Calu3 (cell line): Measurements from ENCODE around the gene RNASE11. TPM values are rescaled to one million over a fixed set of nuclear protein-coding genes. Genes with fewer than 3 reads are reported as not detected.

ENCODE experiments used
- BruUV-seq: library from RNA; stranded (reverse); fragments of 400-500 nt; replicated peaks from 2 replicates; lab custom pipeline; 2021; lab: Mats Ljungman, UMichigan
- CTCF ChIA-PET: fragments of 300-600 bp; sonication (Branson Sonifier 250); formaldehyde crosslinking; loops from one replicate; lab custom pipeline; 2022; ENCODE audit warnings: antibody characterized with exemption; lab: Charles Lee
- DNase-seq: peaks from one replicate; pipeline ENCODE4 v3.0.0; 2022
- H3K27ac Mint-ChIP-seq: one replicate; pipeline ENCODE4 v1.8.0; 2022; ENCODE audit warnings: mixed read lengths; ENCODE audit not compliant: unreplicated experiment
- H3K27me3 Mint-ChIP-seq: one replicate; pipeline ENCODE4 v1.8.0; 2022; ENCODE audit warnings: mixed read lengths; ENCODE audit not compliant: unreplicated experiment
- H3K36me3 Mint-ChIP-seq: one replicate; pipeline ENCODE4 v1.8.0; 2022; ENCODE audit warnings: mild to moderate bottlenecking, moderate library complexity, mixed read lengths; ENCODE audit not compliant: insufficient read depth, unreplicated experiment
- H3K4me1 Mint-ChIP-seq: one replicate; pipeline ENCODE4 v1.8.0; 2022; ENCODE audit warnings: mild to moderate bottlenecking, low read depth, mixed read lengths; ENCODE audit not compliant: unreplicated experiment
- H3K4me3 Mint-ChIP-seq: one replicate; pipeline ENCODE4 v1.8.0; 2022; ENCODE audit warnings: mild to moderate bottlenecking, low read depth, moderate library complexity, mixed read lengths; ENCODE audit not compliant: unreplicated experiment
- H3K9me3 Mint-ChIP-seq: one replicate; pipeline ENCODE4 v1.8.0; 2022; ENCODE audit warnings: low read depth, mixed read lengths; ENCODE audit not compliant: unreplicated experiment
- CTCF ChIP-seq: fragments of 200-600 bp; IDR thresholded peaks from one replicate; pipeline ENCODE4 v1.8.0; 2022; ENCODE audit warnings: antibody characterized with exemption; ENCODE audit not compliant: unreplicated experiment
- intact Hi-C: fragments of 100-400 bp; cut with micrococcal nuclease; formaldehyde crosslinking; loops from one replicate; pipeline ENCODE4 v1.10.0; 2022; ENCODE audit not compliant: unreplicated experiment
- total RNA-seq: library from RNA; stranded (reverse); gene quantifications from 2 replicates; pipeline ENCODE4 v1.2.3, GENCODE V29; 2022

RNASE11 gene
- total RNA-seq, 1 experiment from 2014 or later: not detected

GRCh38 chr14:20613094-20614037 lies 25.6 kb upstream of the RNASE11 start:
- no peaks in the 10 kb centered on the region for H3K9me3 Mint-ChIP-seq
- no peak overlapping the region for H3K4me3 Mint-ChIP-seq
- no peak overlapping the region for H3K27ac Mint-ChIP-seq
- no TSS peak for BruUV-seq
- CTCF ChIA-PET: interaction anchor here (0.5 to 1.7 kb wide), 10 partner anchors 17 to 272 kb away, joined by 3 to 12 read pairs (median 4); partner anchors contain the start of gene PIP4P1
- peak; percentile 72 for TF ChIP-seq CTCF
- intact Hi-C loops: loop anchor here (1.0 to 5.0 kb wide), 3 partner anchors 19 to 78 kb away; partner anchors contain the start of gene RNASE4
- no peaks in the 10 kb centered on the region for H3K36me3 Mint-ChIP-seq
- DNase-seq: peak; percentile 86
- no peaks in the 10 kb centered on the region for H3K27me3 Mint-ChIP-seq
- peaks cover 8% of the 10 kb centered on the region for H3K4me1 Mint-ChIP-seq

- no peaks in the 10 kb centered on the region for H3K4me1 Mint-ChIP-seq
- DNase-seq: no peak
- no peaks in the 10 kb centered on the region for H3K9me3 Mint-ChIP-seq
- no peak overlapping the region for H3K4me3 Mint-ChIP-seq
- CTCF ChIA-PET: interaction anchor here (1.5 to 1.7 kb wide), 2 partner anchors 71 to 271 kb away, joined by 4 to 12 read pairs; no protein-coding TSS in a partner anchor
- no peak for TF ChIP-seq CTCF
- H3K36me3 Mint-ChIP-seq: no peaks in the 10 kb centered on the region
- intact Hi-C loops: loop anchor here (5.0 kb wide), 1 partner anchor 70 kb away; the partner anchor contains the start of gene RNASE4
- no peaks in the 10 kb centered on the region for H3K27me3 Mint-ChIP-seq
- no peak overlapping the region for H3K27ac Mint-ChIP-seq
- no TSS peak for BruUV-seq
Observed at GRCh38 chr14:20612403-20612802, 24.6 kb upstream of the RNASE11 start.

- H3K27me3 Mint-ChIP-seq: no peaks in the 10 kb centered on the region
- no peak for DNase-seq
- no peak overlapping the region for H3K4me3 Mint-ChIP-seq
- H3K4me1 Mint-ChIP-seq: no peaks in the 10 kb centered on the region
- intact Hi-C loops: loop anchor here (5.0 kb wide), 1 partner anchor 71 kb away; the partner anchor contains the start of gene RNASE4
- no peak for TF ChIP-seq CTCF
- BruUV-seq: no TSS peak
- no peaks in the 10 kb centered on the region for H3K9me3 Mint-ChIP-seq
- no peaks in the 10 kb centered on the region for H3K36me3 Mint-ChIP-seq
- CTCF ChIA-PET: no interaction called here
- H3K27ac Mint-ChIP-seq: no peak overlapping the region
Observed at GRCh38 chr14:20611277-20611676, 23.5 kb upstream of the RNASE11 start.

- no peaks in the 10 kb centered on the region for H3K27me3 Mint-ChIP-seq
Observed at GRCh38 chr14:20610002-20610765, 22.4 kb upstream of the RNASE11 start.

More at GRCh38 chr14:20610002-20610765, 22.4 kb upstream of the RNASE11 start:
- no TSS peak for BruUV-seq
- no peak for TF ChIP-seq CTCF
- intact Hi-C loops: loop anchor here (5.0 kb wide), 1 partner anchor 72 kb away; the partner anchor contains the start of gene RNASE4
- H3K4me3 Mint-ChIP-seq: no peak overlapping the region
- H3K4me1 Mint-ChIP-seq: no peaks in the 10 kb centered on the region
- DNase-seq: peak; percentile 90
- no peaks in the 10 kb centered on the region for H3K36me3 Mint-ChIP-seq
- H3K9me3 Mint-ChIP-seq: no peaks in the 10 kb centered on the region
- H3K27ac Mint-ChIP-seq: no peak overlapping the region
- CTCF ChIA-PET: interaction anchor here (0.7 to 2.0 kb wide), 5 partner anchors 81 to 426 kb away, joined by 3 to 11 read pairs (median 3); partner anchors contain the start of genes PARP2 and PIP4P1
